Colon (tissue), 2 donors: Measurements from ENCODE around the gene CNDP1.
"Not testable (repeated sequence)": the region's sequence is repeated elsewhere in the genome, so short reads cannot be mapped to it uniquely, and the experiment has no call there.

Experiments
- FAIRE-seq: peaks from 2 replicates; lab custom pipeline; 2012; peaks lifted over from hg19 to GRCh38; lab: Jason Lieb, UNC
- donor health status: control.
- donor health status: control.

CNDP1 gene

DNA sequence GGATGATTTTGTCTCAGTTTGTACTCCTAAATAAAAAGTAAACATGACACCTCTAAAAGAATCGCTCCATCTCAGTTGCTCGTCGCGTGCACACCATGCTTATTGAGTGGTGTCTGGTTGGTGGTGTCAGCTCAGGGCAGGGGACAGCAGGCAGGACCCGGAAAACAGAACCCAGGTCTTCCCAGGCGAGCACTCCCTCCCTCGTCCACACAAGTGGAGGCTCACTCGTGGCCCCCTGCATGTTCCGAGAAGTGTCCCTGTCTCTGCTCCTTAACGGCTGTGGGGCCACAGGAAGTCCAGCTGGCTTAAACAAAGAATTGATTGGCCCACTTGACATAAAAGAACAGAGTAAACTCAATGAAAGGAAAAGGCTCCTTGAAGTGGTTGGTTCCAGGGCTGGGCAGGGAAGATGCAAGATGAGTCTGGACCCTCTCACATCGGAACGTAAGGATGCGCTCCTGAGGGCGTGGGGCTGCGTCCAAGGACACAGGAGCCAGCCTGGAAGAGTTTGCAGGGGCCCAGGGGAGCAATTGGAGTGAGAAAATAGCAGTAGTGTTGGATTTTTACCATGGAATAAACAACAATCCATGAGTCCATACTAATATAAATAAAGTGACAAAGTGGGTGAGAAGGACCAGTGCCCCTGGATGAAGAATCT, 13.1 kb upstream of the CNDP1 start:
- no peak for FAIRE-seq

DNA sequence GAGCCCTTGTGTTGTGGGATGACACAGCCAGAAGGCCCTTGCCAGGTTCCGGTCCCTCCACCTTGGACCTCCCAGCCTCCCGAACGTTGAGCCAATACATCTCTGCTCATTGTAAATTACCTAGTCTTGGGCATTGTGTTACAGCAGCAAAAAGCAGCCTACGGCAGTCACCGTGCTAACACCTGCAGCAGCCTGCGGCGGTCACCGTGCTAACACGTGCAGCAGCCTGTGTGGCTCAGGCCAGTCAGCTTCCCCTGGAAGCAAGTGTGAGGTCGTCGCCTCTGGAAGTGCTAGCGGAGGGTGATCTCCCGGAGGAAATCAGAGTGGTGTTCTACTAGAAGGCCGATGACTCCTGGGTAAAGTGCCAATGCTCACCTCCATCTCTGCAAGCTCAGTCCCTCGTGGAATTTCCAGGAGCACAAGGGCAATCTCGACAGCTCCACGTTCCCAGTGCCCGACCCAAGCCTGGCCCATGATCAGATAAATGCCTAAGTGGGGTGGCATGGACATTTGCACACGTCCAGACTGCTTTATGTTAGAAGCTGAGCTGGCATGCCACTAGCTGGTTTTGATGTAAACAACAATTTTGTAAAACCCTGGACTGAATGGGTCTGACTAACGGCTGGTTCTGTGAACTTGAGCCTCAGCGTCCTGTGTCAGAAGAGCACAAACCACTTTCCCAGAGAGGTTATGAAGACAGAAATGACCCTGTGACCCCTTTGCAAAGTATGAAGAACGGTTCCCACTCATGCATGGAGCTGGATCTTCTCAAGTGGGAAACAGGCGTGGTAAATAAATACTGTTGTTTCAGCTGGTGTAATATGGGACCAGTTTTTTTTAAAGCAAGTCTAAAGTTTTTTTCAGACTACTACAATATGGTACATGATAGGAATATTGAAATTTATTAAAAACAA, 11.4 kb upstream of the CNDP1 start:
- FAIRE-seq = no peak

DNA sequence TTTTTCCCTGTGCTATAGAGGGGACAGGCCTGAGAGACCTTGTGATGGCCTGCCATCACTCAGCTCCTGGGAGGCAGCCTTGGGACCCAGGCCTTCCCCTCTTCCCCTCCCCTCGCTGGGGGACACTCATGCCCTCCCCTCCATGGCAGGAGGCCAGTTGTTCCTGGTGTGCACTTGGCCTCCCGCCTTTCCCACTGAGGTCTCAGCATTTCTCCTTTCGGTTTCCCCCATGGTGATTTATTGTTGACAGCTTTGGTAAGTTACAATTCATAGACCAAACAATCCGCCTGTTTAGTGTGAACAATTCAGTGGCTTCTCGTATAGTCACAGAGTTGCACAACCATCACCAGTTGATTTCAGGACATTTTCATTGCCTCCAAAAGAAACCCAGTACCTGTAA, 10.2 kb upstream of the CNDP1 start:
- FAIRE-seq = no peak

DNA sequence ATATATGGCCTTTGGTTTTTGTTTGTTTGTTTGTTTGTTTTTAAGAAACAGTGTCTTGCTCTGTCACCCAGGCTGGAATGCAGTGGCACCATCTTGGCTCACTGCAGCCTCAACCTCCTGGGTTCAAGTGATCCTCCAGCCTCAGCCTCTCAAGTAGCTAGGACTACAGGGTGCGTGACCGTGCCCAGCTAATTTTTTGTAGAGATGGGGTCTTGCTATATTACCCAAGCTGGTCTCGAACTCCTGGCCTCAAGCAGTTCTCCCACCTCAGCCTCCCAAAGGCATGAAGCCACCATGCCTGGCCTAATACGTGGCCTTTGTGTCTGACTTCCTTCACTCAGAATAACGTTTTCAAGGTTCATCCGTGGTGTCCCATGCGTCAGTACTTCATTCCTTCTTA, 9.4 kb upstream of the CNDP1 start:
- not testable (repeated sequence) for FAIRE-seq

DNA sequence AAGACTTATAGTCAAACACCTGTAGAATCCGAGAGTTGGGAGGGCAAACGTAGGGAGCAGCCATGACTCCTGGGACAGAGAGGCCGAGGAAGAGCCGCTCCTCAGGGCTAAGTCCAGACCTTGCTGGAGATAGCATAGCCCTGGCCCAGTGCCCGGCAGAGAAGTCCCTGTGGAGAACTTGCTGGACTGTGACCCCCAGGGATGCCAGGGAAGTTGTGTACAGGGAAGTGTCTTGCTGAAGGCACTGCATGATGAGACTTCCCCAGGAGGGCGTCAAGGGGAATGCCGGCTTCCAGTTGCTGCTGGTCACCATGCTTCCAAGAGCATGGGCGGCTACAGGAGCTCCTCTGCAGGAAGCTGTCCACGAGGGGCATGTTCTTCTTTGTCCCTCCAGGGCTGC, 8.6 kb upstream of the CNDP1 start:
- FAIRE-seq = no peak

DNA sequence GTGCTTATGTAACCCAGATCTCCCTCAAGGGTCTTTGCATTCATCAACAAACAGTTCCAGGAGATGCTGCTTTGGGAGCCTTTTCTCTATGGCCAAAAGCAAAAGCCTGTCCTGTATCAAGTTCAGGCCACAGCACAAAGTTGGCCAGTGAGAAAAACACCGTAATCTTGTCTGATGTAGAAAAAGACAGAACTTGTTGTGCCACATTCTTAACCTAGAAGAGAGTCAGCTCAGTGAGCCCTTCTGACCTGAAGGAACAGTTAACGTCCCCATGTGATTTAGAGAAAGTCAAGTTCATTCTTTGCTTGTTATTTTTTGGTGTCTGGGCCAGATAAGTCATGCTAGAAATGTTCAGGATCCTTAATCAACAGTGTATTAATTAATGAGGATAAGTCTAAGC, 7.8 kb upstream of the CNDP1 start:
- FAIRE-seq = no peak

DNA sequence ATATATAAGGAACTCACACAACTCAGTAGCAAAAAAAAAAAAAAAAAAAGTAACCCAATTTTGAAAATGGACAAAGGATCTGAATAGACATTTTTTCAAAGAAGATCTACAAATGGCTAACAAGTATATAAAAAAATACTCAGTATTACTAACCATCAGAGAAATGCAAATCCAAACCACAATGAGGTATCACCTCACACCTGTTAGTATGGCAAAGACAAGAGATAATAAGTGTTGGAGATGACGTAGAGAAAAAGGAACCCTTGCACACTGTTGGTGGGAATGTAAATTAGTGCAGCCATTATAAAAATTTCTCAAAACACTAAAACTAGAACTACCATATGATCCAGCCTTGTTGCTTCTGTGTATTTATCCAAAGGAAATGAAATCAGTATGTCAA, 5.8 kb upstream of the CNDP1 start:
- FAIRE-seq = no peak

DNA sequence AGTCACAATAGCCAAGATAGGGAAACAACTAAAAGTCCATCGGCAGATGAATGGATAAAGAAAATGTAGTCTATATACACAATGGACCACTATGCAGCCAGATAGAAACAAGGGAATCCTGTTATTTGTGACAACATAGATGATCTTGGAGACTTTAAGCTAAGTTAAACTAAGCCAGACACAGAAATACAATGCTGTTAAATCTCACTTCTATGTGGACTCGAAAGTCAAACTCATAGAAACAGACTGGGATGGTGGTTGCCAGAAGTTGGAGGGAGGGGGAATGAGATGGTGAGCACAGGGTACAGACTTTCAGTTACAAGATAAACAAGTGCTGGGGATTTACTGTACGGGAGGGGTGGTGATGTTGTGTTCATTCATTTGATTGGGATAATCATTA, 5.4 kb upstream of the CNDP1 start:
- no peak for FAIRE-seq

DNA sequence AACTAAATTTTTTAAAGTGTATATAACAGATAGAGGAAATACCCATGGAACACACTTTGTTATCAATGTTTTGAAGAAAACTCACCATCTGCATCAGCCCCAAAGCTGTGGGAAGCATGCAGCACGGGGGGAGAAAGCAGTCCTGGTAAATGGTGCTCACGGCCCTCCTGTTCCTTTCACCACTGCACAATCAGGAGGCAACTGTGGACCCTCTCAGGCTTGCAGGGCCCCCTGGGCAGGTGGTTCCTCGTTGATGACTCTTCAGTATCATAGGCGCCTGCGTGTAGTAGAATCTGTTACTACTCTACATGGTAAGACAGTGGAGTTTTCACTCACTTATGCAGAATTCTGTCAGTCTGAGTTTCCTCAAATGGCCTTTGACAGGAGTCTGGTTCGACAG, 4.9 kb upstream of the CNDP1 start:
- FAIRE-seq = no peak

DNA sequence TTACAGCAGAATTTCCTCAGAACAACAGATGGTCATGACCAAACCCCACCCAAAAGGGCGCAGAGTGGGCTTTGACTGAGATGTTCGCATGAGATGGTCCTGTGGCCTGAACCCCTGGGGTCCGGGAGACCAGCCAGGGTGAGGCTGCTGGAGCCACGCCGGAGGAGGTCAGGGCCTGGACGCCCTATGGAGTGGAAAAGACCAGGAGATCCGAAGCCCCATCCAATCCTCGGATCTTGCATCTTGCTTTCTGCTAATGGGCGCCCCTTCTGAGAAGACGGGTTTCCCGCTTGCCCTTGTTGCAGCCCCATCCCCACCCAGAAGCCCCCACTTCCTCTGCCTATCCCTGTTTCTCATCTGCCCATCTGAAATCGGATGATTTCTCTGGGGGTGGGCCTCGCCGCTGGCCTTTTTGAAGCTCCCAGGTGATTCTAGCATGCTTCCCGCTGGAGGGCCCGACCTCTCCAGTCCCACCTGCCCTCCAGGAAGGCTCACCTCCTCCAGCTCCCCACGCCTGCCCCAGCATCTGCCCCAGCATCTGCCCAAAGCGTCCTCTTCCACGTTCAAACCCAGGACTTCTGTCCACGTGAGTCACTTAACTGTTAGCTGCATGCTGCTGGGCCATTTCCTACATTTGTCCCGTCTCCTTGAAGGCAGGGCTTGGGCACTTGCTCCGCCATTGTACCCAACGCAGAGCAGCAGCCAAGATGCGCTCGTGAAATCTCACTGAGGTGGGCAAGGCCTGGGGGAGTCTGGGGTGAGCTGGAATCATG, 4.3 kb upstream of the CNDP1 start:
- FAIRE-seq = no peak

DNA sequence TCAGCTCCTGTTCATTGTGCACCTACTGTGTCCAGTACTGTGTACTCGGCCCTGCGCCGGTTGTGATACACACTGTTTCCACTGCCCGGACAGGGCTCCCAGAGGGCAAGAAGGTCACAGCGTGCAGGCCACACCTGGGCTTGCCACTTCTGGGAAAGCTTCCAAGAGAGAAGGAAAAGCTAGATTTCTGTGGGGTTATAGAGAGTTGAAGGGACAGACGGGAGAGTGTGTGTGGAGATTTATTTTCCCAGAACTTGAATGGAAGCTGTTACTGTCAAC, 3.8 kb upstream of the CNDP1 start:
- no peak for FAIRE-seq

DNA sequence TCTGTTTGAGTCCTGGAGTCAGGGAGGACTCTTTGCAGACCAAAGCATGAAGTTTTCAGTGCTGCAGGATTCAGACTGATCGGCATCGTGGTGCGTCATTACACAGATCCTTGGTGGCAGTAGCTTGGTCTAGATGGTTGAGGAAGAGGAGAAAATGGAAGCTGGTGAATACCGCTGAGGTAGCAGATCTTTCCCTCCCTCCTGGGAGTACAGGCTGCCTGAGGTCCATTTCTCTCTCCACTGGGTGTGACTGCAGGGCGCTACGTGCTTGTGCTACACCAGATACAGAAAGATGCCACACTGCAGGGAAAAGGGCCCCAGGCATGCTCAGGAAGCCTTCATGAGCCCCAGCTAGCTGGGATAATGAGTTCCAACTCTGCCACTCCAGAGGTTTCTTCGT, 3.3 kb upstream of the CNDP1 start:
- no peak for FAIRE-seq

DNA sequence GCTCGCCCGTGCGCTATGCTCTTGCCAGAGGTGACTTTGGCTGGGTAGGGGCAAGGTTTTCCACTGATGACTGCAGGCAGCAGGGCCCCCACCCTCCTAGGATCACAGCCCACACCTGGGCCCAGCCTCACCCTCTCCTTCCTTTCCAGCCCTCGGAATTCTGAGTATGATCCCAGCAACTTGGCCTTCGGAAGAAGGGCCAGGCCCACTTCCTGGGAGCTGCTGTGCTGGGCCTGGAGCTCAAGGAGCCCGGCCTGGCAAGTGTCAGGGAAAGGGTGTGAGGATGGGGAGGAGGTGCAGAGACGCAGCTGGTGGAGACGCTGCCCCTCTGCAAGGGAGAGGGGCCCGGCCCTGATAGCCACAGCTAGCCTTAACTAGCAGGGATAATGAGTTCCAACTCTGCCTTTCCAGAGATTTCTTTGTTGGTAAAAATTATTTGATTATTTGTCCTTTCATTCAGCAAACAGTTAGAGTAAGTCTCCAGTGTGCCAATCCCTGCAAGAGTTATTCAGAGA, 1.7 kb upstream of the CNDP1 start:
- FAIRE-seq = no peak

DNA sequence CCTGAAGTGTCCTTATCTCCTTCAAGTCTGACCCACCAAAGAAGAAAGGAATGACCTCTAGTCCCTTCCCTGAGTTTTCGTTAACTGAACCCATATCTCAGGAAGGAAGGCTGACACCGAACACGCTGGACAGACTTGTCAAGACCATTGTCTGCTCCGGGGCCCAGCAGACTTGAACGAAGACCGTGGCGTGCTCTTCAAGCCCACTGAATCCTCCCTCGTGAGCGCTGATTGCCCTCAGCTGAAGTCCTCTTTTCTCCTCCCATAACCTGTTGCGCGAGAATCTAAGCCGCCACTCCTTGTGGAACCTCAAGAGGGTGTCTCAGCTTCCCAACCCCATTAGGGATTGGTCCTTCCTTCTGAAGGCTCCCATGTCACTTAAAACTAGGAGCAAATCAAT, 634 bp upstream of the CNDP1 start:
- FAIRE-seq = no peak

DNA sequence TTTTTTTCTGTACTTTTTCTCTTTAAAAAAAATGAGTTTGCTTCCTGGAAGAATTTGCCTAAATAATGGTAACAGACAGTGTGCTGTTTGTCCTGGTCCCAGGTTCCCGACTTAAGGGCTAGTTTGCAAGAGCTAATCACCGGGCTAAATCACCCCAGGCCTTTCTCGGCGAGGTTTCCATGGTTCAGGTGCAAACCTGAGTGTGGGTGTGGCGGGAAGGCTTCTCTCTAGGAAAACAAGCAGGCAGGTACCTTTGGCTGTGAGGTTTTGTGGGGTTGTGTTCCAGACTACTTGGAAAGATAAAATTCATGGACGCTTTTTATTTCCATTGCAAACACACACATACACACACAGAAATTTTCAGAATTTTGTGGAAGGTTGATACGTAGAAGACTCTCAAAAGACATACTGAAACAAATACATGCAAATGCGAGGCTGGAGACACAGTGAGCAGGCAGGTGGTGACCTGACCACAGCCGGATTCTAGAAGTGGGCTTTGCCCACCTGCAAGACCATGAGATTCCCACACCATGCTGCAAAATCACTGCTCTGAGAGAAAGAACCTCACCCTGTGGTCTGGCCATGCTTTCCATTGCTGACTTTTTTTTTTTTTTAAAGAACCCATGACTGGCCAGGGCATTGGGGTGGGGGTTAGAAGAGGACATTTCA, 815 bp downstream of the CNDP1 start:
- FAIRE-seq = no peak

DNA sequence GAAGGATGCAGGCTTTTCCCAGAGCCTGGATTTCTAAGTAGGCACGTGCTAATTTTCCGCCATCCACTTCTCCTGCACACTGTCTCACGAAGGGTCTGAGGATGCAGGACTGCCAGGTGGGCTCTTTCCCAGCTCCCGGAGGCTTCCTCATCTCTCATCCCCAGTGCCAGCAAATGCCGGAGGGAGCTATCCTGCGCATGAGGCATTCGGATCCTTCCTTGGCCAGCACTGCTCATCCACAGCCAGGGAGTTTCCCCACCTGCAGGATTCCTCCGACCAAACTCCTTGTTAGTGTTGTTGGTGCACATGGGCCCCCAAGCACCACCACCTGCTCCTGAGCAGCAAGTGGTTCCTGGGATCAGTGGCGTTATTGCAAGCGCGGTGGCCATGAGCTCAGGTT, 5.0 kb downstream of the CNDP1 start:
- no peak for FAIRE-seq

DNA sequence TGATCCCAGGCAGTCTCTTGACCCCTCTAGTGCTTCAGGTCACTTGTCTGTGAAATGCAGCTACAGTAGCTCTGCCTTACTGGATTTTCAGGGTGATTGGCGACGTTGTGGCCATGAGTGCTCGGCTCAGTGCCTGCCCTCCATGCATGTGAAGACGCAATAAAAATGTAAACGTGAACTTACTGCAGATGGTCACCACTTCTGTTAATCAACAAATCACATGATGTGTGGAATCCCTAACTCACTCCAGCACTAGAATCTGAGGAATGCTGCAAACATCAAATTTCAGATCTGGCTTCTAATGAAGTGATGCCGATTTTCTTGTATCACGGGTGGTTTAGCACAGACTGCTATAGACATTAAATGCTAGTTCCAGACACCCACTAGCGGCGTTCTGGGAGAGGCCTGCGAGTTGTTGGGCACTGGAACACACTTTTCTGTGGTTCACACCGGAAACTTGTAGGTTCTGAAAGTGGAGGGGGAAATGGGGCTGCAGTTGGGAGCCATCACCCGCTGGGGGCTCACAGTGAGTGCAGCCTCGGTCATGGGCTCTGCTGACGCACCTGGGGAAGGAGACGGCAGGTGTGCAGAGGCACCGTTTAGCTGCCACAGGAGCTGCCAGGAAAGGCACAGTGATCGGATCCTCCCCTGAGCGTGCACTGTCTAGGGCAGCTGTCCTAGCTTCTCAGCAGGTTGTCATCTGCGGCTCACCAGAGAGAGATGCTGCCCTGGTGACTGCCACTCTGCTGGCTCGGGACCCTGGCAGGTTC, 6.5 kb downstream of the CNDP1 start:
- FAIRE-seq = no peak

DNA sequence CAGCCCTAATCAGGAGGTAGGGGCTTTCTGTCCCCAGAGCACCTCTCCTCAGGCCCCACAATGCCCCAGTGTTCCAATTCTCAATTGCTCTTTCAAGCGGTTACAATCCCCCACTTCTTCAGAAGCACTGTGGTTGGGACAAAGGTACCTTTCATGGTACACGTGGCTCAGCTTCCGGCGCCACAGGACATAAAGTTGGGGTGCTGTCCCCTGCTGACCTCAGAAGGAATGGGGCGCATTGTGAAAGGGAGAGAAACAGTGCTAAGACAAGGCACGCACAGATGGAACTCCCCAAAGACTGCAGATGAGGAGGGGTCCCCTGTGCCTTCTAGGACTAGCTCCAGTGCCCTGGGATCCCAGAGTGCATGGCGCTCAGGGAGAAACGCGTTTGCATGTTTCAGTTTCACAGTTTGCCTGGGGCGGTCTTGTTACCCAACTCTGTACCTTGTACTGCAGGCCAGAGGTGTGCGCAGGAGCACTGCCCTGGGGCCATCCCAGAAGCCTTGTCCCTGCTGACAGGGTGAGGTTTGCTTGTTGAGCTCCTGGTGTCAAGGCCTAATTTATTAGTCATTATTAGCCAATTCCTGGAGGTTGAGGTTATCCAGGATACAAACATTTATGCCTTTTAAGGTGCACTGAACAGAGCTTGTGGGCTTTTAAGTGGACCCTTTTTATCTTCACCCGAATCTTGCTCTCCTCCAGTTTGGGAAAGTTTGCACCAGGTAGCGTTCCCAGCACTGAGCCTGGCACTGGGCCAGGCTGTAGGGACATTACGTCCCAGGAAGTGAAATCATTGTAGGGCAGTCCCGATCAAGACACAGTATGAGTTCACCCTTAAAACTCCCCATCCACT, 7.6 kb downstream of the CNDP1 start:
- FAIRE-seq = no peak

DNA sequence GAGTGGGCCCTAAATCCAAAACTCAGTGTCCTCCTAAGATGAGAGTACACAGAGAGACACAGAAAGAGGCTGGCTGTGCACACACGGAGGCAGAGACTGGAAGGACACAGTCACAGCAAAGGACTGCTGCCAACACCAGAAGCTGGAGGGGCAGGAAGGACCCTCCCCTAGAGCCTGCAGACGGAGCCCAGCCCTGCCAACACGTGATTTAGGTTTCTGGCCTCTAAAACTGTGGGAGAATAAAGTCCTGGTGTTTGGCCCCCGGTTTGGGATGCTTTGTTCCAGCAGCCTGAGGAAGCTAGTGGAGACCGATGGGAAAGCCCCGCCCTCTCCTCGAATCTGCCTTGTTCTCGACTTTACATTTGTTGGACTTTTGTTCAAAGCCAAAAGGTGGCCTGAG, 10.6 kb downstream of the CNDP1 start:
- no peak for FAIRE-seq

DNA sequence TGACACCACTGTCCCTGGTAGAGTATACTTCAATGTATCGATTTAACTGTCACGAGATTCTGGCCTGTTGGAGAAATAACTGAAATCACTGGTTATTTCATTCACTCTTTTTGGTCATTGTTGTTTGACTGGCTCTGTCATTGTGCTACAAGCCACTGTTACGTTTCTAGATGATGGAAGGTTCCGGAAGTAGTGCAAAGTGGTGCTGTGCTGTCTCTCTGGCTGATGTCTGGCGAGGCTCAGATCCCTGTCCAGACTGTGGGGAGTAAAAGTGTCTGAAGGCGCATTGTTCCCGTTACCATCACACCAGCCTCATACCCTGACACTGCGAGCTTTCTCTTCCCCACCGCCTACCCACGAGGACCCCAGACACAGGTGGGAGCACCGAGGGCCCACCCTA, 11.7 kb downstream of the CNDP1 start:
- FAIRE-seq = no peak
